HepG2 (cell line): Measurements from ENCODE around the gene TM2D1.

Experiments used
- ATF7 ChIP-seq, 2 experiments: fragments of 450-650 bp in 1 of 2; sonication (generic) in 1 of 2; formaldehyde crosslinking in 1 of 2; IDR thresholded peaks; 2 replicates each; pipeline versions ENCODE4 v1.4.0 to v1.6.1; 2016 to 2020; ENCODE audit warnings: antibody characterized with exemption in 1 of 2, mild to moderate bottlenecking in 1 of 2, missing genetic modification reagents in 1 of 2
- CTCF ChIP-seq: sonication (generic); formaldehyde crosslinking; IDR thresholded peaks from 2 replicates; pipeline ENCODE4 v1.5.0; 2020; ENCODE audit warnings: mild to moderate bottlenecking, missing genetic modification reagents, moderate library complexity
- ELF4 ChIP-seq: sonication (generic); formaldehyde crosslinking; IDR thresholded peaks from 2 replicates; pipeline ENCODE4 v1.5.0; 2020; ENCODE audit warnings: missing genetic modification reagents, mild to moderate bottlenecking, moderate library complexity, borderline replicate concordance
- FOSL2 ChIP-seq: sonication (generic); formaldehyde crosslinking; IDR thresholded peaks from 2 replicates; pipeline ENCODE4 v1.4.0; 2020; ENCODE audit warnings: missing genetic modification reagents
- HNRNPL ChIP-seq: fragments of 200-400 bp; formaldehyde crosslinking; IDR thresholded peaks from 2 replicates; pipeline ENCODE4 v1.6.1; 2017; ENCODE audit warnings: mild to moderate bottlenecking, low read depth, low read length
- MAFF ChIP-seq: IDR thresholded peaks from 2 replicates; pipeline ENCODE4 v1.6.1; 2011; ENCODE audit warnings: low read depth, low read length, improper control_type of control experiment
- MIER2 ChIP-seq: IDR thresholded peaks from 2 replicates; pipeline ENCODE4 v1.6.1; 2016; ENCODE audit warnings: missing biosample characterization, missing genetic modification reagents
- POLR2AphosphoS5 ChIP-seq: IDR thresholded peaks from 2 replicates; pipeline ENCODE4 v1.6.1; 2012; ENCODE audit warnings: low read depth, low read length
- TARDBP ChIP-seq: sonication (generic); formaldehyde crosslinking; IDR thresholded peaks from 2 replicates; pipeline ENCODE4 v1.8.0; 2022; ENCODE audit warnings: mild to moderate bottlenecking, missing genetic modification reagents
- TCF7L2 ChIP-seq: IDR thresholded peaks from 2 replicates; pipeline ENCODE4 v1.6.1; 2011; ENCODE audit warnings: mild to moderate bottlenecking, low read depth, low read length, moderate library complexity
- ZBTB33 ChIP-seq: sonication (generic); formaldehyde crosslinking; IDR thresholded peaks from 2 replicates; pipeline ENCODE4 v1.4.0; 2020; ENCODE audit warnings: missing genetic modification reagents
- ZNF512 ChIP-seq: sonication (generic); formaldehyde crosslinking; IDR thresholded peaks from 2 replicates; pipeline ENCODE4 v1.4.0; 2020; ENCODE audit warnings: mild to moderate bottlenecking, missing genetic modification reagents

GRCh38 chr1:61670016-61670415, 54.9 kb downstream of the TM2D1 start:
- TF ChIP-seq CTCF = no peak
- no peak for TF ChIP-seq ATF7 (IDR thresholded peaks at IDR 0.05)
- no peak for TF ChIP-seq ATF7 (CRISPR knock-in tag; IDR thresholded peaks at IDR 0.05)
- no peak for TF ChIP-seq MAFF
- no peak for TF ChIP-seq ELF4 (CRISPR knock-in tag)
- no peak for TF ChIP-seq ZBTB33 (CRISPR knock-in tag)
- no peak for TF ChIP-seq HNRNPL
- no peak for TF ChIP-seq FOSL2 (CRISPR knock-in tag)
- no peak for TF ChIP-seq POLR2AphosphoS5
- TF ChIP-seq ZNF512 (CRISPR knock-in tag) = no peak
- no peak for TF ChIP-seq TCF7L2
- no peak for TF ChIP-seq TARDBP
- TF ChIP-seq MIER2 (CRISPR knock-in tag) = no peak
